HepG2 (cell line): ENCODE results near the gene CDCA4. TPM values are rescaled to one million over a fixed set of nuclear protein-coding genes. Genes with fewer than 3 reads are reported as not detected.

Source experiments
- ARID2 ChIP-seq: sonication (generic); formaldehyde crosslinking; IDR thresholded peaks from 2 replicates; pipeline ENCODE4 v1.8.1; 2022; ENCODE audit warnings: mild to moderate bottlenecking, missing genetic modification reagents, borderline replicate concordance
- DMAP1 ChIP-seq: IDR thresholded peaks from 2 replicates; pipeline ENCODE4 v1.6.1; 2016
- FOXO1 ChIP-seq: sonication (generic); formaldehyde crosslinking; IDR thresholded peaks from 2 replicates; pipeline ENCODE4 v1.4.0; 2020; ENCODE audit warnings: missing genetic modification reagents
- GRHL1 ChIP-seq: sonication (generic); formaldehyde crosslinking; conservative IDR thresholded peaks from 2 replicates; pipeline ENCODE4 v1.8.0; 2022; ENCODE audit warnings: missing genetic modification reagents
- GTF2F1 ChIP-seq: fragments of 150-350 bp; IDR thresholded peaks from 2 replicates; pipeline ENCODE4 v1.6.1; 2014; ENCODE audit warnings: low read length
- HOXA3 ChIP-seq: sonication (generic); formaldehyde crosslinking; IDR thresholded peaks from 2 replicates; pipeline ENCODE4 v1.5.0; 2020; ENCODE audit warnings: missing genetic modification reagents
- IKZF5 ChIP-seq: IDR thresholded peaks from 2 replicates; pipeline ENCODE4 v1.6.1; 2018; ENCODE audit warnings: missing genetic modification reagents, mild to moderate bottlenecking, missing compliant biosample characterization
- IRF2 ChIP-seq: IDR thresholded peaks from 2 replicates; pipeline ENCODE4 v1.6.1; 2018; ENCODE audit warnings: missing genetic modification reagents, missing compliant biosample characterization
- KDM2A ChIP-seq: sonication (generic); formaldehyde crosslinking; IDR thresholded peaks from 2 replicates; pipeline ENCODE4 v1.4.0; 2020; ENCODE audit warnings: low read depth, missing genetic modification reagents, borderline replicate concordance
- KDM5B ChIP-seq: sonication (generic); formaldehyde crosslinking; IDR thresholded peaks from 2 replicates; pipeline ENCODE4 v1.4.0; 2020; ENCODE audit warnings: missing genetic modification reagents, mild to moderate bottlenecking, borderline replicate concordance
- KMT2A ChIP-seq: sonication (generic); formaldehyde crosslinking; IDR thresholded peaks from 2 replicates; pipeline ENCODE4 v1.4.0; 2020; ENCODE audit warnings: missing genetic modification reagents
- PATZ1 ChIP-seq: sonication (generic); formaldehyde crosslinking; IDR thresholded peaks from 2 replicates; pipeline ENCODE4 v1.4.0; 2020; ENCODE audit warnings: missing genetic modification reagents
- PRDM10 ChIP-seq: sonication (generic); formaldehyde crosslinking; IDR thresholded peaks from 2 replicates; pipeline ENCODE4 v1.4.0; 2020; ENCODE audit warnings: low read depth, missing genetic modification reagents
- TP53 ChIP-seq: sonication (generic); formaldehyde crosslinking; conservative IDR thresholded peaks from 2 replicates; pipeline ENCODE4 v1.4.0; 2020; ENCODE audit warnings: missing genetic modification reagents
- TSC22D2 ChIP-seq: sonication (generic); formaldehyde crosslinking; IDR thresholded peaks from 2 replicates; pipeline ENCODE4 v1.5.1; 2020; ENCODE audit warnings: missing genetic modification reagents, mild to moderate bottlenecking, borderline replicate concordance
- U2AF2 ChIP-seq: fragments of 200-400 bp; formaldehyde crosslinking; IDR thresholded peaks from 2 replicates; pipeline ENCODE4 v1.6.1; 2017; ENCODE audit warnings: low read depth, mild to moderate bottlenecking, low read length
- ZNF746 ChIP-seq: sonication (generic); formaldehyde crosslinking; IDR thresholded peaks from 2 replicates; pipeline ENCODE4 v1.8.0; 2022; ENCODE audit warnings: mild to moderate bottlenecking, missing genetic modification reagents
- ZNF749 ChIP-seq: sonication (generic); formaldehyde crosslinking; IDR thresholded peaks from 2 replicates; pipeline ENCODE4 v1.8.0; 2022; ENCODE audit warnings: mild to moderate bottlenecking, missing genetic modification reagents, moderate library complexity, borderline replicate concordance
- ZNF766 ChIP-seq: sonication (generic); formaldehyde crosslinking; IDR thresholded peaks from 2 replicates; pipeline ENCODE4 v1.5.0; 2020; ENCODE audit warnings: missing genetic modification reagents, borderline replicate concordance
- ZZZ3 ChIP-seq: sonication (generic); formaldehyde crosslinking; IDR thresholded peaks from 2 replicates; pipeline ENCODE4 v1.4.0; 2020; ENCODE audit warnings: missing genetic modification reagents, mild to moderate bottlenecking, borderline replicate concordance
- polyA plus RNA-seq, 8 experiments: library from polyadenylated mRNA; depleted of rRNA in 3 of 8; stranded (reverse) in 7 of 8; unstranded in 1 of 8; fragments of >200 nt; fragmentation: Illumina TruSeq in 4 of 8; extraction: Trizol in 4 of 8; gene quantifications; 2 replicates each; pipeline versions ENCODE4 v1.2.1 to v1.2.3, GENCODE V29; 2011 to 2016; ENCODE audit warnings: low read depth in 4 of 8, missing spikeins in 1 of 8, mixed read lengths in 1 of 8; ENCODE audit not compliant: insufficient read depth in 1 of 8
- total RNA-seq, 5 experiments: library from RNA; depleted of rRNA; stranded (reverse); fragments of >200 nt; fragmentation: Illumina TruSeq; extraction: Trizol; gene quantifications; 2 replicates each; pipeline ENCODE4 v1.2.3, GENCODE V29; 2016; ENCODE audit warnings: low read depth in 1 of 5

CDCA4 gene
- total and polyA plus RNA-seq, 2 of the 13 experiments (the other 11 are each of a cell fraction or from before 2014, with no cell fraction given): 19.7 to 43.1 TPM

- TF ChIP-seq HOXA3 (CRISPR knock-in tag): peak; percentile 58; the same call in 1 of the 2 replicates
- 0 out of 2 replicates have a peak, but pooled peaks have one; percentile 41 for TF ChIP-seq PRDM10 (CRISPR knock-in tag)
- no peak for TF ChIP-seq ARID2 (CRISPR knock-in tag)
- TF ChIP-seq KDM5B (CRISPR knock-in tag): peak; percentile 65; the same call in 1 of the 2 replicates
- no peak for TF ChIP-seq DMAP1 (CRISPR knock-in tag)
- TF ChIP-seq GTF2F1: no peak
- TF ChIP-seq IKZF5: peak; percentile 68; the same call in 1 of the 2 replicates
- no peak for TF ChIP-seq TP53 (CRISPR knock-in tag)
- TF ChIP-seq IRF2 (CRISPR knock-in tag): peak; percentile 58; the same call in 1 of the 2 replicates
- TF ChIP-seq TSC22D2 (CRISPR knock-in tag): peak; percentile 64; the same call in 1 of the 2 replicates
- 0 out of 2 replicates have a peak, but pooled peaks have one; percentile 34 for TF ChIP-seq ZNF749 (CRISPR knock-in tag)
- TF ChIP-seq ZNF766 (CRISPR knock-in tag): no peak
- peak; percentile 49 for TF ChIP-seq PATZ1 (CRISPR knock-in tag)
- 0 out of 2 replicates have a peak, but pooled peaks have one; percentile 29 for TF ChIP-seq KMT2A (CRISPR knock-in tag)
- TF ChIP-seq U2AF2: no peak
- peak; percentile 91 for TF ChIP-seq KDM2A (CRISPR knock-in tag)
- no peak for TF ChIP-seq ZZZ3 (CRISPR knock-in tag)
- TF ChIP-seq GRHL1 (CRISPR knock-in tag): no peak
- TF ChIP-seq FOXO1 (CRISPR knock-in tag): peak; percentile 77; the same call in 1 of the 2 replicates
- peak; percentile 63 for TF ChIP-seq ZNF746
Observed at GRCh38 chr14:105045710-105046326, 24.9 kb upstream of the CDCA4 start (continued).
